H1 (cell line): ENCODE data around the gene GPRC6A. TPM values are rescaled to one million over a fixed set of nuclear protein-coding genes. Genes with fewer than 3 reads are reported as not detected.

ENCODE experiments used
- BACH1 ChIP-seq: IDR thresholded peaks from 2 replicates; pipeline ENCODE4 v1.6.1; 2012; ENCODE audit warnings: low read length, improper control_type of control experiment
- polyA plus RNA-seq, 7 experiments: library from polyadenylated mRNA; depleted of rRNA in 3 of 7; stranded (reverse) in 5 of 7; unstranded in 2 of 7; fragments of >200 nt in 5 of 7; fragments of 200-250 nt in 2 of 7; gene quantifications; 1 replicate in 5 of 7; 2 replicates in 1 of 7; 4 replicates in 1 of 7; pipeline versions ENCODE4 v1.2.1 to v1.2.3, GENCODE V29; 2011 to 2013; ENCODE audit warnings: missing spikeins in 2 of 7, mixed read lengths in 2 of 7
- total RNA-seq: library from RNA; stranded (reverse); fragmentation: NEBNext Ultra II Directional; extraction: Animal tissue kit (Norgen Biotek cat#: 25700); gene quantifications from 2 replicates; pipeline ENCODE4 v1.2.1, GENCODE V29; 2021

GPRC6A gene
- total and polyA plus RNA-seq, 2 of the 8 experiments (the other 6 are each of a cell fraction or from before 2014, with no cell fraction given): 0.09 to 0.22 TPM

DNA sequence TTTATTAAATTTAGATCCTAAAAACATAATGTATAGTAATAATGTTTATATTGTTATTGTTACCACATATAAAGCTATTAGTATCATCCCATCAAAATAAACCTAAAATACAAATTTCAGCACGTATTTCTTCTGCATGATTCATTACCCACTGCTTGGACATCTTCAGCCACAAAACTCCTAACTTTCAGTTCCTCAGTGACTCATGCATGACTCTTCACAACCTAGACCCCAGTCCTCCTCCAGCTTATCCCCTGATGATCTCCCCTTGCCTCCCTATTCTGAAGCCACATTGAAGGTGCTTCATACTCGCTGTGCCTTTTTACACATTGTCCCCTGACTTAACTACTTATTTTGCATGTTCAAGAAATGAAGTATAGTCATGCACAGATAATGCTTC is 11.2 kb upstream of the GPRC6A start (continued):
- TF ChIP-seq BACH1: no peak
